KMS-11 (cell line): ENCODE measurements around the gene TRIM44.

ENCODE experiments used
- H2AFZ ChIP-seq: fragments of 200-600 bp; sonication (generic); 2 replicates; pipeline ENCODE4 v1.6.1; 2016; ENCODE audit warnings: antibody characterized with exemption, mixed run types, low read depth
- H3K27ac ChIP-seq: fragments of 200-600 bp; sonication (generic); 2 replicates; pipeline ENCODE4 v1.6.1; 2016; ENCODE audit warnings: mild to moderate bottlenecking, mixed run types
- H3K27me3 ChIP-seq: fragments of 200-600 bp; sonication (generic); 2 replicates; pipeline ENCODE4 v1.6.1; 2017; ENCODE audit warnings: mild to moderate bottlenecking, low read depth, mixed run types, moderate library complexity; ENCODE audit not compliant: insufficient read depth
- H3K36me3 ChIP-seq: fragments of 200-600 bp; sonication (generic); 2 replicates; pipeline ENCODE4 v1.6.1; 2017; ENCODE audit warnings: mild to moderate bottlenecking, mixed run types; ENCODE audit not compliant: insufficient read depth
- H3K4me1 ChIP-seq: fragments of 200-600 bp; sonication (generic); 2 replicates; pipeline ENCODE4 v1.6.1; 2016; ENCODE audit warnings: mild to moderate bottlenecking, low read depth, mixed run types; ENCODE audit not compliant: poor library complexity, severe bottlenecking
- H3K4me2 ChIP-seq: fragments of 200-600 bp; sonication (generic); 2 replicates; pipeline ENCODE4 v1.7.0; 2016; ENCODE audit warnings: mild to moderate bottlenecking, mixed run types
- H3K4me3 ChIP-seq: fragments of 200-600 bp; sonication (generic); IDR thresholded peaks from 2 replicates; pipeline ENCODE4 v1.6.1; 2017; ENCODE audit warnings: low read depth, low read length, mixed read lengths; ENCODE audit not compliant: insufficient read depth
- H3K79me2 ChIP-seq: fragments of 200-600 bp; sonication (generic); 2 replicates; pipeline ENCODE4 v1.6.1; 2016; ENCODE audit warnings: low read depth, mixed run types; ENCODE audit not compliant: insufficient read depth
- H3K9ac ChIP-seq: fragments of 200-600 bp; sonication (generic); 2 replicates; pipeline ENCODE4 v1.6.1; 2016; ENCODE audit warnings: mild to moderate bottlenecking, mixed run types
- H4K20me1 ChIP-seq: fragments of 200-600 bp; sonication (generic); 2 replicates; pipeline ENCODE4 v1.6.1; 2016; ENCODE audit warnings: mild to moderate bottlenecking, mixed run types; ENCODE audit not compliant: insufficient read depth
- TF ChIP-seq, protein P1 (sequence below): fragments of 200-600 bp; sonication (generic); conservative IDR thresholded peaks from 2 replicates; pipeline ENCODE4 v1.6.1; 2017; ENCODE audit warnings: low read depth, mild to moderate bottlenecking, antibody characterized with exemption, low read length, moderate library complexity, mixed read lengths

TRIM44 gene

DNA sequence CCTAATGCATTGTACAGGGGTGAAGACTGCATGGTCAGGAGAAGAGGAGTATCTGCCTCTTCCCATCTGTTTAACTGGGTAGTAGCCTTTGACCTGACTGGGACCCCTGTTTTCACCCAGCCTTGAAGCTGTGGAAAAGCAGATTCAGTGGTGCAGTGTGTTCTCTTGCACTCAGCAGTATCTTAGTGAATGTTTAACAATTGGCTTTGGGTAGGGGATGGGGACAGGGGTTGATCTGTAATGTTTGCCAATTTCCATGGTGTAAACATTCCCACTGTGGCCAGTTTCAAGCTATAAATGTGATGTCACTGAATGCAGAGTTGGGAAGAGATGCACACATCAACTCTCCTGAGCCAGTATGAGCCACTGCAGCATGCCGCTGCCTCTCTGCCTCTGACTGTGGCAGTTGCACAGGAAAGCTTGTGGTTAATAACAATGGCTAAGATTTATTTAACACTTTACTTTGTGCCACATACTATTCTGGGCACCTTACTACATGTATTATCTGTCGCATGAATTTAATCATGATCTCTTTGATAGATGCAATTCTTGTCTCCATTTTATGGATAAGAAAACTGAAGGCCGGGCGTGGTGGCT lies 28.6 kb upstream of the TRIM44 start:
- H3K4me1 ChIP-seq = no peaks in the 10 kb centered on the region
- no peak overlapping the region for H3K27ac ChIP-seq
- no peak overlapping the region for H3K4me3 ChIP-seq
- H3K79me2 ChIP-seq = no peaks in the 10 kb centered on the region
- H3K36me3 ChIP-seq = no peaks in the 10 kb centered on the region
- no peaks in the 10 kb centered on the region for H3K27me3 ChIP-seq
- H3K9ac ChIP-seq = no peak overlapping the region
- no peak overlapping the region for H3K4me2 ChIP-seq
- TF ChIP-seq, protein P1, sequence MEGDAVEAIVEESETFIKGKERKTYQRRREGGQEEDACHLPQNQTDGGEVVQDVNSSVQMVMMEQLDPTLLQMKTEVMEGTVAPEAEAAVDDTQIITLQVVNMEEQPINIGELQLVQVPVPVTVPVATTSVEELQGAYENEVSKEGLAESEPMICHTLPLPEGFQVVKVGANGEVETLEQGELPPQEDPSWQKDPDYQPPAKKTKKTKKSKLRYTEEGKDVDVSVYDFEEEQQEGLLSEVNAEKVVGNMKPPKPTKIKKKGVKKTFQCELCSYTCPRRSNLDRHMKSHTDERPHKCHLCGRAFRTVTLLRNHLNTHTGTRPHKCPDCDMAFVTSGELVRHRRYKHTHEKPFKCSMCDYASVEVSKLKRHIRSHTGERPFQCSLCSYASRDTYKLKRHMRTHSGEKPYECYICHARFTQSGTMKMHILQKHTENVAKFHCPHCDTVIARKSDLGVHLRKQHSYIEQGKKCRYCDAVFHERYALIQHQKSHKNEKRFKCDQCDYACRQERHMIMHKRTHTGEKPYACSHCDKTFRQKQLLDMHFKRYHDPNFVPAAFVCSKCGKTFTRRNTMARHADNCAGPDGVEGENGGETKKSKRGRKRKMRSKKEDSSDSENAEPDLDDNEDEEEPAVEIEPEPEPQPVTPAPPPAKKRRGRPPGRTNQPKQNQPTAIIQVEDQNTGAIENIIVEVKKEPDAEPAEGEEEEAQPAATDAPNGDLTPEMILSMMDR = no peak
- no peaks in the 10 kb centered on the region for H4K20me1 ChIP-seq
- no peak overlapping the region for H2AFZ ChIP-seq

DNA sequence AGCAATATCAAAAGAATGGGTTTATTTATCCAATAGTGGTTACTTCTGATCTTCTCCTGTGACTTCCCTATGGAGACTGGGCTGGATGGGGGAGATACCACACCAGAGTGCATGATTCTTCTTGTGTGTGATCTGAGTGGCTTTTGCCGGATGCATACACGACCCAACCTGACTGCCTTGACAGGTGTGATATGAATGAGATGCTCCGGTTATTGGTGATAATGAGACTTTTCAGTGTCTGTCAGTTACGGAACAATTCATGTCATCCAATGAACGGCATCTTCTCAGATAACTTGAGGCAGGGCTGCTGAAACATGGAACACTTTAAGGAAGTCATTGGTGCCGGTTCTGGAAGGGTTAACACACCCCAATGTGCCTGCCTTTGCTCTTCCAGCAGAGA lies 26.6 kb upstream of the TRIM44 start:
- Histone ChIP-seq H3K27me3 (no peaks in the 10 kb centered on the region), H3K4me1 (no peaks in the 10 kb centered on the region), H3K4me2 (no peak overlapping the region), H3K36me3 (no peaks in the 10 kb centered on the region), H2AFZ (no peak overlapping the region), H3K79me2 (no peaks in the 10 kb centered on the region), H3K9ac (no peak overlapping the region), H4K20me1 (no peaks in the 10 kb centered on the region), H3K4me3 (no peak overlapping the region), H3K27ac (no peak overlapping the region)
- TF ChIP-seq, protein P1 = no peak

DNA sequence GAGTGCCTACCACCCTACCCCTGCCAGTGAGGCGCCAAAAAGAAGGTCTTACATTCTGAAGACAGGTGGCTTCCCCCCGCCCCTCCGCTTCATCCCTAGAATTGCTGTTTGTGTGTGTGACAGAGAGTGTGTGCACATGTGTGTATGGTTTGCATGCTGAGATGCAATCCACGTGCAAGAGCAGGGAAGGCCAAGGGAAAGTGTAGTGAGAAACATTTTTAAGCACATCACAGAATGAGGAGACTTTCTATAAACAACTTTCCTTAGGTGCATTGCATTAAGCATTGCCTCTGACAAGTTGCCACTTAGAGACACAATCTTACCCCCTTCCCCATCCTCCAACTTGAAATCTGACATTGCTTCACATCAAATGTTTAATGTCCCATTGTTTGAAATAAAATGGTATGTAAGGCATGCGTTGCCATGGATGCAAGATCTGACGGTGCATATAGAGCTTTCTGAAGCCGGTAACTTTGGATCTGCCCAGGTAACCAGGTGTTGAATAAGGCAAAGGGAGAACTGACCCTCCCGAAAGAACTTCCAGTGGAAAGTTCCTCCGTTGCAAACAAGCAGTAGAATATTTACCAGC lies 22.9 kb upstream of the TRIM44 start:
- H3K27ac ChIP-seq = no peak overlapping the region
- H3K27me3 ChIP-seq = no peaks in the 10 kb centered on the region
- no peak overlapping the region for H3K4me3 ChIP-seq
- no peak overlapping the region for H2AFZ ChIP-seq
- no peak overlapping the region for H3K4me2 ChIP-seq
- no peaks in the 10 kb centered on the region for H3K79me2 ChIP-seq
- TF ChIP-seq, protein P1 = no peak
- no peak overlapping the region for H3K9ac ChIP-seq
- H4K20me1 ChIP-seq = no peaks in the 10 kb centered on the region
- H3K4me1 ChIP-seq = no peaks in the 10 kb centered on the region
- no peaks in the 10 kb centered on the region for H3K36me3 ChIP-seq

DNA sequence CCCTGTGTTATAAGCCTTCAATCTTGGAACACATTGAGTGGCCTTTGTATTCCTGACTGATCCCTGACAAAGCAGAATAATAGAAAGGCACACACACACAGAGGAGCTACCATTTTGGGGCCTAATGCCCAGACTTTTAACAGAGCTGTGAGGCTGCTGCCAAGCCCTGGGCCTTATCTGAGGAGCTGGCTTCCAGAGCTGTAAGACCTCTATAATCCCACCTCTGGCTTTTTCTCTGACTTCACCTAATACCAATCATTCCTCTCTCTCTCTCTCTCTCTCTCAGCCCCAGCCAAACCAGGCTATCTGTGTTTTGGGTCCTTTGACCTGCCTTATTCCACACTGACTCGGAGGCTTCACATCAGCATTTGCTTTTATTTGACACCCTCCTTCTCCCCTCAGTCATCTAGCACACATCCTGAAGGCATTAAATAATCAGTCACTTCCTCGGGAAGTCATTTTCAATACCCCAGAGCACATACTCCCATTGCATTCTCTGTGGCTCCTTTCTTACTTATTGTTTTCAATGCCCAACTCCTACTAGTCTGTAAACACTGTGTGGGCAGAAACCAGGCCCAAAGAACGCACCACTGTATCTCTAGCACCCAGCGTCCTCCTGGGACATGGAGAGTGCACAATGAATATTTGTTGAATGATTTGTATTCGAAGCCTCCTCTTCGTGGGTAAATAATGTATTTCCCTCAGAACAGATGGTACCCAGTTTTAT lies 21.2 kb upstream of the TRIM44 start:
- Histone ChIP-seq H3K9ac (no peak overlapping the region), H3K4me3 (no peak overlapping the region), H3K27ac (no peak overlapping the region), H4K20me1 (no peaks in the 10 kb centered on the region), H3K4me2 (no peak overlapping the region), H3K4me1 (no peaks in the 10 kb centered on the region), H3K36me3 (no peaks in the 10 kb centered on the region), H3K79me2 (no peaks in the 10 kb centered on the region), H2AFZ (no peak overlapping the region), H3K27me3 (no peaks in the 10 kb centered on the region)
- TF ChIP-seq, protein P1 = no peak
